ENCODE data around the gene ANKS3. TPM values are rescaled to one million over a fixed set of nuclear protein-coding genes. Genes with fewer than 3 reads are reported as not detected.

ANKS3 gene
- total and polyA plus RNA-seq, 2 of the 8 experiments (the other 6 are each of a cell fraction or from before 2014, with no cell fraction given) = 15.5 to 23.9 TPM

- H3K4ac ChIP-seq (replicated peaks; ENCODE audit: insufficient read length, low read depth, low read length) = no peak overlapping the region
- no peak overlapping the region for H3K56ac ChIP-seq (replicated peaks; ENCODE audit: insufficient read length, low read depth, low read length)
- H3K23me2 ChIP-seq (ENCODE audit: low read depth, low read length) = no peaks in the 10 kb centered on the region
- peaks cover 0 to 7% (median 6%) of the 10 kb centered on the region in 4 experiments; a peak in 5 of 8 replicates for H3K36me3 ChIP-seq (ENCODE audit: control insufficient read depth in 2 of 4, insufficient read depth in 4 of 4, low read length in 3 of 4)
- peaks cover 0 to 2% (median 0%) of the 10 kb centered on the region in 4 experiments; a peak in 2 of 7 replicates for H3K4me1 ChIP-seq (replicated peaks in 1 of 4; ENCODE audit: control insufficient read depth in 3 of 4, insufficient read depth in 4 of 4, low read length in 3 of 4)
- no peak overlapping the region for H2BK12ac ChIP-seq (ENCODE audit: low read depth, low read length)
- POLR2A ChIA-PET (ENCODE audit: partially characterized antibody) = interaction anchor here (0.6 to 0.7 kb wide), 2 partner anchors 30 to 130 kb away, joined by 3 to 4 read pairs; no protein-coding TSS in a partner anchor
- no peaks in the 10 kb centered on the region for H3K27me3 ChIP-seq (replicated peaks in 1 of 4; ENCODE audit: control insufficient read depth in 3 of 4, extremely low read depth in 1 of 4, insufficient read depth in 3 of 4, low read length in 3 of 4)
- peaks cover 18% of the 10 kb centered on the region for H3K79me1 ChIP-seq (ENCODE audit: low read depth, low read length)
- no peak overlapping the region for H2BK120ac ChIP-seq (replicated peaks; ENCODE audit: low read depth, low read length)
- H3K14ac ChIP-seq (ENCODE audit: insufficient read length) = no peak overlapping the region
- H2BK15ac ChIP-seq (ENCODE audit: low read length) = no peak overlapping the region
- no peak overlapping the region for H3K27ac ChIP-seq (ENCODE audit: low read depth, low read length)
- no peak overlapping the region for H4K91ac ChIP-seq (replicated peaks; ENCODE audit: insufficient read length, low read length)
- no peak overlapping the region for H3K9ac ChIP-seq (replicated peaks in 1 of 4; ENCODE audit: extremely low read depth in 1 of 4, low read depth in 3 of 4, low read length in 3 of 4)
- WGBS, 2 experiments (ENCODE audit: extremely low coverage in 1 of 2, insufficient coverage in 1 of 2, insufficient read length in 1 of 2, insufficient replicate concordance in 2 of 2, low coverage in 1 of 2, low lambda C conversion rate in 2 of 2, missing lambda C conversion rate in 1 of 2) = 92% methylated on average over 8 of the region's 8 CpGs; no CpG with 5 or more reads in 1 of the 2 experiments
- no peak overlapping the region for H2BK20ac ChIP-seq (ENCODE audit: low read length)
- H2AFZ ChIP-seq (ENCODE audit: low read length) = no peak overlapping the region
- TF ChIP-seq EGR1 (IDR thresholded peaks at IDR 0.05; ENCODE audit: borderline replicate concordance, low read depth, low read length) = no peak
- no peak for TF ChIP-seq BCL11A (IDR thresholded peaks at IDR 0.05; ENCODE audit: low read depth in 2 of 2, low read length in 2 of 2)
- no peak for TF ChIP-seq TCF12 (IDR thresholded peaks at IDR 0.05; ENCODE audit: low read depth, low read length)
- TF ChIP-seq TBP (IDR thresholded peaks at IDR 0.05; ENCODE audit: low read depth, low read length) = no peak
- TF ChIP-seq TAF7 (optimal IDR thresholded peaks at IDR 0.05; ENCODE audit: borderline replicate concordance, low read depth, low read length) = no peak
- CTCF ChIA-PET (ENCODE audit: partially characterized antibody) = interaction anchor here (0.6 to 1.1 kb wide), 2 partner anchors 24 to 123 kb away, joined by 3 to 5 read pairs; no protein-coding TSS in a partner anchor
- H3K9me3 ChIP-seq (ENCODE audit: insufficient read depth in 2 of 2, low read depth in 1 of 2, low read length in 1 of 2) = no peaks in the 10 kb centered on the region
- no peak overlapping the region for H4K5ac ChIP-seq (ENCODE audit: insufficient read length, low read depth, low read length)
- H4K20me1 ChIP-seq (replicated peaks in 1 of 2; ENCODE audit: control insufficient read depth in 1 of 2, insufficient read depth in 2 of 2, low read length in 2 of 2) = peaks cover 5 to 11% of the 10 kb centered on the region in 2 experiments
- H3K4me3 ChIP-seq (ENCODE audit: extremely low read depth in 1 of 4, insufficient read depth in 2 of 4, low read depth in 3 of 4, low read length in 4 of 4) = no peak overlapping the region
- no peak overlapping the region for H3K18ac ChIP-seq (ENCODE audit: extremely low read depth, low read length)
- H3K79me2 ChIP-seq (ENCODE audit: control insufficient read depth in 1 of 2, insufficient read depth in 2 of 2, low read length in 2 of 2) = peaks cover 0 to 48% of the 10 kb centered on the region in 2 experiments; a peak in 2 of 4 replicates
- DNase-seq (ENCODE audit: low read depth in 1 of 2, low spot score in 2 of 2) (no peak), FAIRE-seq (no peak)
- H3K23ac ChIP-seq (ENCODE audit: insufficient read length) = no peak overlapping the region
- no peak overlapping the region for H2BK5ac ChIP-seq (ENCODE audit: low read depth, low read length)
- no peak overlapping the region for H2AK5ac ChIP-seq (ENCODE audit: low read depth, low read length)
- no peak overlapping the region for H4K8ac ChIP-seq (ENCODE audit: extremely low read depth, insufficient read depth, low read length)
- no peak overlapping the region for H3K4me2 ChIP-seq (ENCODE audit: insufficient read depth in 1 of 2, low read depth in 2 of 2, low read length in 2 of 2)
These were observed 86.5 kb downstream of the ANKS3 start for GRCh38 chr16:4647644-4647980.

All from H1 (cell line).